Thyroid gland (tissue), 4 donors: ENCODE results near the gene HCST. TPM values are rescaled to one million over a fixed set of nuclear protein-coding genes. Genes with fewer than 3 reads are reported as not detected.
A peak's percentile ranks its signal among the peaks of the same experiment; 100 is the strongest.
"Not testable (repeated sequence)": the region's sequence is repeated elsewhere in the genome, so short reads cannot be mapped to it uniquely, and the experiment has no call there.

Experiments used
- DNase-seq, 2 donors: peaks; one replicate each; pipeline ENCODE4 v3.0.0-alpha.2; 2019
- H3K27ac ChIP-seq, 3 donors: fragments of 200-600 bp; sonication (generic); 1 replicate in 2 of 3; 2 replicates in 1 of 3; pipeline ENCODE4 v1.5.1; 2016 to 2019; ENCODE audit warnings: mild to moderate bottlenecking in 1 of 3, moderate library complexity in 1 of 3
- H3K27me3 ChIP-seq: fragments of 200-600 bp; sonication (generic); one replicate; pipeline ENCODE4 v1.5.1; 2019
- H3K36me3 ChIP-seq, 2 donors: fragments of 200-600 bp; sonication (generic); one replicate each; pipeline ENCODE4 v1.5.1; 2016 to 2019
- H3K4me1 ChIP-seq, 2 donors: fragments of 200-600 bp; sonication (generic); one replicate each; pipeline ENCODE4 v1.5.1; 2017 to 2019
- H3K4me3 ChIP-seq, 3 donors: fragments of 200-600 bp; sonication (generic); replicated peaks in 1 of 3; 1 replicate in 2 of 3; 2 replicates in 1 of 3; pipeline ENCODE4 v1.5.1; 2016; ENCODE audit warnings: mild to moderate bottlenecking in 1 of 3
- H3K9me3 ChIP-seq: fragments of 200-600 bp; sonication (generic); one replicate; pipeline ENCODE4 v1.5.1; 2017
- POLR2A ChIP-seq, 2 donors: fragments of 450-650 bp; IDR thresholded peaks; one replicate each; pipeline ENCODE4 v1.6.1; 2017; ENCODE audit warnings: antibody characterized with exemption in 2 of 2, mild to moderate bottlenecking in 2 of 2, moderate library complexity in 1 of 2
- WGBS, 2 donors: methylation state at CpG; one replicate each; pipeline ENCODE4 v1.1.5; 2017; 5-methylcytosine and 5-hydroxymethylcytosine counted together
- intact Hi-C: fragments of 100-400 bp; cut with DNase I; formaldehyde crosslinking; loops from one replicate; pipeline ENCODE4 v1.15.1; 2023
- total RNA-seq, 4 donors: library from RNA; depleted of rRNA; stranded (reverse); fragments of >200 nt; gene quantifications; one replicate each; pipeline ENCODE4 v1.2.3, GENCODE V29; 2016
- TF ChIP-seq, protein P1 (sequence below), 6 experiments: fragments of 200-600 bp in 3 of 6; fragments of 450-650 bp in 3 of 6; sonication (generic) in 3 of 6; IDR thresholded peaks; one replicate each; pipeline ENCODE4 v1.5.1; 2016 to 2019; ENCODE audit warnings: antibody characterized with exemption in 6 of 6, mild to moderate bottlenecking in 2 of 6, inconsistent platforms in 1 of 6, moderate library complexity in 1 of 6

The HCST gene
- total RNA-seq, 4 donors from 2014 or later = 1.4 to 4.4 TPM; not detected in 2

DNA sequence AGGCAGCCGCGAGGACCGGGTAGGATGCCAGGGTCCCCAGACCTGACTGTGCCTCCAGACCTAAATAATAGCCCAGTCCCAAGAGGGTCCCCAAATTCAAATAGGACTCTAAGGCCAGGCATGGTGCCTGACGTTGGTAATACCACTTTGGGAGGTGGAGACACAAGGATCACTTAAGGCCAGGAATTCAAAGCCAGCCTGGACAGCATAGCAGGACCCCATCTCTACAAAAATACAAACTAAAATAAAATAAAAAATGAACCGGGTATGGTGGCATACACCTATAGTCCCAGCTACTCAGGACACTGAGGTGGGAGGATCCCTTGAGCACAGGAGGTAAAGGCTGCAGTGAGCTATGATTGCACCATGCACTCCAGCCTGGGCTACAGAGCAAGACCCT is 39.3 kb upstream of the HCST start:
- DNase-seq = no peak
- intact Hi-C loops = no loop called here
- Histone ChIP-seq H3K36me3 (no peaks in the 10 kb centered on the region), H3K27ac (no peak overlapping the region), H3K27me3 (no peaks in the 10 kb centered on the region), H3K4me3 (no peak overlapping the region), H3K4me1 (no peaks in the 10 kb centered on the region), H3K9me3 (no peaks in the 10 kb centered on the region)
- WGBS, 2 donors = 89 to 91% methylated on average over 5 of the region's 5 CpGs
- TF ChIP-seq POLR2A (IDR thresholded peaks at IDR 0.05) = no peak
- TF ChIP-seq, protein P1, sequence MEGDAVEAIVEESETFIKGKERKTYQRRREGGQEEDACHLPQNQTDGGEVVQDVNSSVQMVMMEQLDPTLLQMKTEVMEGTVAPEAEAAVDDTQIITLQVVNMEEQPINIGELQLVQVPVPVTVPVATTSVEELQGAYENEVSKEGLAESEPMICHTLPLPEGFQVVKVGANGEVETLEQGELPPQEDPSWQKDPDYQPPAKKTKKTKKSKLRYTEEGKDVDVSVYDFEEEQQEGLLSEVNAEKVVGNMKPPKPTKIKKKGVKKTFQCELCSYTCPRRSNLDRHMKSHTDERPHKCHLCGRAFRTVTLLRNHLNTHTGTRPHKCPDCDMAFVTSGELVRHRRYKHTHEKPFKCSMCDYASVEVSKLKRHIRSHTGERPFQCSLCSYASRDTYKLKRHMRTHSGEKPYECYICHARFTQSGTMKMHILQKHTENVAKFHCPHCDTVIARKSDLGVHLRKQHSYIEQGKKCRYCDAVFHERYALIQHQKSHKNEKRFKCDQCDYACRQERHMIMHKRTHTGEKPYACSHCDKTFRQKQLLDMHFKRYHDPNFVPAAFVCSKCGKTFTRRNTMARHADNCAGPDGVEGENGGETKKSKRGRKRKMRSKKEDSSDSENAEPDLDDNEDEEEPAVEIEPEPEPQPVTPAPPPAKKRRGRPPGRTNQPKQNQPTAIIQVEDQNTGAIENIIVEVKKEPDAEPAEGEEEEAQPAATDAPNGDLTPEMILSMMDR (IDR thresholded peaks at IDR 0.05) = no peak

DNA sequence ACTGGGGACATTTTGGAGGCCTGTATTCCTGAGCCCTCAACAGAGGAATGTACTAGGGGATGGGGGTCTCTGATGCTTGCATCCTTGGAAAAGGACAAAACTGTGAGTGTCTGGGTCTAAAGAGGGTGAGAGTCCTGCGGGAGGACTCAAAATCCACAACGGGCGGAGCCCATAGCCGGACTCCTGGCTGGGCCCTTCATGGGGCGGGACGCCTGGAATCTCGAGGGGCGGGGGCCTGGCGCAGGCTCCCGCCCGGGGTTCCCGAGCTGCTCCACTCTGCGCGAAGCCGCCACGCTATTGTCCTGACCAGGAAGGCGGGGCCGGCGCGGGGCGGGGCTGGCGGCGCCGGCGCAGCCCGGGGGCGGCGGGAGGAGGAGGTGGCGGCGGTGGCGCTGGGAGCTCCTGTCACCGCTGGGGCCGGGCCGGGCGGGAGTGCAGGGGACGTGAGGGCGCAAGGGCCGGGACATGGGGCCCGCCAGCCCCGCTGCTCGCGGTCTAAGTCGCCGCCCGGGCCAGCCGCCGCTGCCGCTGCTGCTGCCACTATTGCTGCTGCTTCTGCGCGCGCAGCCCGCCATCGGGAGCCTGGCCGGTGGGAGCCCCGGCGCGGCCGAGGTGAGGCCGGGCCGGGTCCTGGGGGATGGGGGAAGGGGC is 34.0 kb upstream of the HCST start, which contains the start of gene APLP1:
TSS of gene APLP1 (plus strand) at position 403 of the 651 bp plus-strand sequence. CDS start at position 466, 63 bp downstream.
- 1% methylated on average over 26 of the region's 60 CpGs; no CpG with 5 or more reads in 1 of the 2 donors for WGBS, 2 donors

DNA sequence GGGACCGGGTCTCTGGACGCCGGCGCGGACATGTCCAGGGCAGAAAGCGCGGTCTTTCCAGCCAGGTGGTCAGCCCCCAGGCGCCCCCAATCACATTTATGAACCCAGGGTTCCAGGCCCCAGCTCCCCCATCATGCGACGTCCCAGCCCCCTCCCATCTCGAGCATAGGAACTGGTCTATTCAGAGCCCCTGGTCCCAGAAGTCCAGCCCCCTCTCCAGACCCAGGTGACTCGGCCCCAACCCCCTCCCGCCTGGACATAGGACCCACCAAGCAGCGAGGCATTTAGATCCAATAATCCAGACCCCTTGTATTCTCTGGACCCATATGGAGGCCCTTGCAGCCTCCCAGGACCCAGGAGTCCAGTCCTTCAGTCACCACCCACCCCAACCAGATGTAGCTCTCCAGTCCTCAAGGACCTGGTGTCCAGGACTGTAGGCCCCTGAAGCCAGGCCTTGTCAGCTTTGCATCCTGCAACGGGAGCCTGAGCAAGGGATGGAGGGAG is 33.5 kb upstream of the HCST start:
- Histone ChIP-seq H3K27ac (no peak overlapping the region), H3K9me3 (no peaks in the 10 kb centered on the region), H3K4me1 (peaks cover 15 to 18% of the 10 kb centered on the region in 2 donors), H3K27me3 (no peaks in the 10 kb centered on the region), H3K4me3 (peak overlapping the region in 1 of 3 donors; percentile 32), H3K36me3 (no peaks in the 10 kb centered on the region)
- no peak for DNase-seq
- TF ChIP-seq, protein P1 (IDR thresholded peaks at IDR 0.05) = no peak
- TF ChIP-seq POLR2A (IDR thresholded peaks at IDR 0.05) = no peak
- 7 to 8% methylated on average over 7 to 9 of the region's 15 CpGs for WGBS, 2 donors
- intact Hi-C loops = no loop called here

More for the DNA sequence above, 34.0 kb upstream of the HCST start, which contains the start of gene APLP1:
- TF ChIP-seq, protein P1 (IDR thresholded peaks at IDR 0.05) = no peak
- TF ChIP-seq POLR2A (IDR thresholded peaks at IDR 0.05) = no peak
- no peaks in the 10 kb centered on the region for H3K36me3 ChIP-seq
- intact Hi-C loops = no loop called here
- peak; percentile 71 to 73 for DNase-seq
- peaks cover 15 to 18% of the 10 kb centered on the region in 2 donors for H3K4me1 ChIP-seq
- H3K27me3 ChIP-seq = no peaks in the 10 kb centered on the region
- H3K4me3 ChIP-seq = peak within 1 kb of the TSS in 1 of 3 donors; percentile 32
- H3K9me3 ChIP-seq = no peaks in the 10 kb centered on the region
- no peak within 1 kb of the TSS for H3K27ac ChIP-seq

DNA sequence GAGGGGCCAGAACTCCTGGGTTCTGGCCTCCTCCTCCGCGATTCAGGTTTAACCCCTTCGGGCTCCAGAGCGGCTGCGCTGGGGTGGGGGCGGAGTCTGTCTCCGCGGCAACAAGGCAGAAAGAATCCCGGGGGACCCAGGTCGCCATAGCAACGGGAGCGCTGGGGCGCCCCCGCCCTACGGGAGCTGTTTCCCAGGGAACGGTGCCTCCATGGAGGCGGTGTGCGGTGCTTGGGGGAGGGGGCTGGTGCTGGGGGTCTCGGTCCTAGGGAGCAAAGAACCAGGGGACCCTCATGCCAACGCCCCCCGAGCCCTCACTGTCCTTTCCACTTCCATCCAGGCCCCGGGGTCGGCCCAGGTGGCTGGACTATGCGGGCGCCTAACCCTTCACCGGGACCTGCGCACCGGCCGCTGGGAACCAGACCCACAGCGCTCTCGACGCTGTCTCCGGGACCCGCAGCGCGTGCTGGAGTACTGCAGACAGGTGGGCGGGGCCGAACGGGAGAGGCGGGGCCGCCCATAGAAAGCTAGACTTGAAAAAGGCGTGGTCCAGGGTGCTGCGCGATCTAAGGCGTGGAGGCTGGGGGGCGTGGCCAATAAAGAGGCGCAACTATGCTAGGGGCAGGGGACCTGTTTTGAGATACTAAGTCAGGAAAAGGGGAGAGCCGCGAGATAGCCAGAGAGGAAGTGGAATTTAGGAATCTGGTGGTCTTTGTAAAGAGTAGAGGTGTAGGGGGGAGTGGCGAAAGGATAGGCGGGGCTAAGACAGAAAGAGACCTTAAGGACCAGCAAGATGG is 32.8 kb upstream of the HCST start:
- Histone ChIP-seq H3K36me3 (no peaks in the 10 kb centered on the region), H3K27me3 (no peaks in the 10 kb centered on the region), H3K4me3 (no peak overlapping the region), H3K27ac (no peak overlapping the region), H3K9me3 (no peaks in the 10 kb centered on the region), H3K4me1 (peaks cover 15 to 18% of the 10 kb centered on the region in 2 donors)
- peak; percentile 52 to 61 for DNase-seq
- TF ChIP-seq, protein P1 (IDR thresholded peaks at IDR 0.05) = no peak
- no peak for TF ChIP-seq POLR2A (IDR thresholded peaks at IDR 0.05)
- 2% methylated on average over 37 to 38 of the region's 51 CpGs for WGBS, 2 donors
- intact Hi-C loops = no loop called here

DNA sequence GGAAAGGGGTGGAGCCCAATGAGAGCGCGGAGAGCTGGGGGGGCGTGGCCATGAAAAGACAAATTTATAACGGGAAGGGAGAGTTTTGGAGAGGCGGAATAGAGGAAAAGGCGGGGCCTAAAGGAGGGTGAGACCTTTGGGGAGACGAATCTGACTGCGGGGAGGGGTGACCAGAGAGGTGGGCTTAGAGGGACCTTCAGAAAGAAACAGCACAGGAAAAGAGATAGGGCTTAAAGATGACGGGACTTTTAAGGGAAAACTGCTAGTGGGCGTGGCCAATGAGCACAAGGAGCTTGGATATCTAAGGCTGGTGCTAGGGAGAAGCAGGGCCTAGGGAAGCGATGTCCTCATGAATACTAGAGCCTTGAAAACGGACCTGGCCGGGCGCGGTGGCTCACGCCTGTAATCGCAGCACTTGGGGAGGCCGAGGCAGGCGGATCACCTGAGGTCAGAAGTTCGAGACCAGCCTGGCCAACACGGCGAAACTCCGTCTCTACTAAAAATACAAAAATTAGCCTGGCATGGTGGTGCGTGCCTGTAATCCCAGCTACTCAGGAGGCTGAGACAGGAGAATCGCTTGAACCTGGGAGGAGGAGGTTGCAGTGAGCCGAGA is 32.1 kb upstream of the HCST start:
- DNase-seq, H3K9me3 ChIP-seq, H3K4me3 ChIP-seq, H3K27ac ChIP-seq, intact Hi-C loops, H3K36me3 ChIP-seq, H3K27me3 ChIP-seq: not testable (repeated sequence)
- peaks cover 15 to 18% of the 10 kb centered on the region in 2 donors for H3K4me1 ChIP-seq
- 37 to 39% methylated on average over 26 of the region's 26 CpGs for WGBS, 2 donors
